Measurements from ENCODE around the gene COL11A2. TPM values are rescaled to one million over a fixed set of nuclear protein-coding genes. Genes with fewer than 3 reads are reported as not detected.

The COL11A2 gene
- total and polyA plus RNA-seq, 2 donors (not counting 3 experiments of a cell fraction or from before 2014, with no cell fraction given), result 0.65 to 1.3 TPM

GRCh38 chr6:33211666-33212422 is 19.6 kb upstream of the COL11A2 start:
- Histone ChIP-seq H4K20me1 (replicated peaks; ENCODE audit: control insufficient read depth, extremely low read depth, insufficient read depth, low read length) (no peaks in the 10 kb centered on the region), H3K4me3 (replicated peaks in 1 of 3; ENCODE audit: insufficient read depth in 1 of 3, low read depth in 1 of 3, low read length in 3 of 3) (no peak overlapping the region), H3K27ac (ENCODE audit: insufficient read depth, low read depth, low read length) (no peak overlapping the region), H3K4me2 (ENCODE audit: insufficient read depth, low read length) (no peak overlapping the region), H3K79me2 (ENCODE audit: control insufficient read depth, insufficient read depth, low read length) (no peaks in the 10 kb centered on the region), H3K27me3 (ENCODE audit: control insufficient read depth in 2 of 2, insufficient read depth in 2 of 2, low read length in 2 of 2) (peaks cover 3 to 5% of the 10 kb centered on the region in 2 experiments), H3K9me1 (replicated peaks; ENCODE audit: control insufficient read depth, extremely low read depth, insufficient read depth, low read length) (no peaks in the 10 kb centered on the region), H3K9ac (replicated peaks; ENCODE audit: extremely low read depth, insufficient read depth, low read length) (no peak overlapping the region), H3K9me3 (replicated peaks; ENCODE audit: control insufficient read depth, insufficient read depth, low read length) (no peaks in the 10 kb centered on the region), H3K36me3 (ENCODE audit: control insufficient read depth in 2 of 2, extremely low read depth in 1 of 2, insufficient read depth in 2 of 2, low read length in 2 of 2) (peaks cover 0 to 3% of the 10 kb centered on the region in 2 experiments), H2AFZ (ENCODE audit: low read depth, low read length) (no peak overlapping the region), H3K4me1 (ENCODE audit: control insufficient read depth, extremely low read depth, insufficient read depth, low read length) (peaks cover 11% of the 10 kb centered on the region)
- no peak for TF ChIP-seq POLR2AphosphoS5 (IDR thresholded peaks at IDR 0.05; ENCODE audit: insufficient read depth, low read depth, low read length)
- no peak for TF ChIP-seq FOS (IDR thresholded peaks at IDR 0.05; ENCODE audit: borderline replicate concordance, insufficient read depth, low read length)
- TF ChIP-seq CTCF (IDR thresholded peaks at IDR 0.05; ENCODE audit: extremely low read depth in 1 of 2, insufficient read depth in 1 of 2, low read depth in 1 of 2, low read length in 2 of 2), result no peak
- no peak for TF ChIP-seq EZH2 (IDR thresholded peaks at IDR 0.05; ENCODE audit: borderline replicate concordance, low read depth, low read length, severe bottlenecking)
- no peak for TF ChIP-seq GATA2 (IDR thresholded peaks at IDR 0.05; ENCODE audit: insufficient read depth, insufficient read length, low read depth, low read length)
- TF ChIP-seq POLR2A (IDR thresholded peaks at IDR 0.05; ENCODE audit: low read depth, low read length), result no peak
- no peak for TF ChIP-seq MYC (IDR thresholded peaks at IDR 0.05; ENCODE audit: low read depth, low read length)
- TF ChIP-seq JUN (IDR thresholded peaks at IDR 0.05; ENCODE audit: borderline replicate concordance, insufficient read depth, insufficient read length, low read depth), result no peak
- TF ChIP-seq MAX (IDR thresholded peaks at IDR 0.05; ENCODE audit: insufficient read depth, insufficient read length), result no peak
- DNase-seq (ENCODE audit: low read depth, low spot score), result no peak
- BruUV-seq (replicated peaks), result no TSS peak
- POLR2A ChIA-PET, result no interaction called here
- CTCF ChIA-PET, result interaction anchor here (1.9 kb wide), 1 partner anchor 37 kb away, joined by 13 read pairs; no protein-coding TSS in a partner anchor
- dilution Hi-C loops (cut with MboI; ENCODE audit: extremely low pct_ligation_motif_present, low sequenced_read_pairs), result no loop called here
- no peak for FAIRE-seq
- intact Hi-C loops (cut with micrococcal nuclease), result no loop called here

Data from endothelial cell of umbilical vein (primary cell).